Gastrocnemius medialis (tissue), 4 donors: ENCODE data around the gene PRDM15.

Source experiments
- POLR2A ChIP-seq, 2 donors: fragments of 450-650 bp; IDR thresholded peaks; one replicate each; pipeline ENCODE4 v1.6.1; 2017; ENCODE audit warnings: antibody characterized with exemption in 2 of 2, mild to moderate bottlenecking in 2 of 2, moderate library complexity in 2 of 2
- TF ChIP-seq, protein P1 (sequence below), 5 experiments: fragments of 450-650 bp in 3 of 5; fragments of 200-600 bp in 2 of 5; sonication (generic) in 2 of 5; IDR thresholded peaks in 4 of 5; conservative IDR thresholded peaks in 1 of 5; 1 replicate in 4 of 5; 2 replicates in 1 of 5; pipeline ENCODE4 v1.5.1; 2016 to 2019; ENCODE audit warnings: antibody characterized with exemption in 5 of 5, mild to moderate bottlenecking in 3 of 5, moderate library complexity in 3 of 5

DNA sequence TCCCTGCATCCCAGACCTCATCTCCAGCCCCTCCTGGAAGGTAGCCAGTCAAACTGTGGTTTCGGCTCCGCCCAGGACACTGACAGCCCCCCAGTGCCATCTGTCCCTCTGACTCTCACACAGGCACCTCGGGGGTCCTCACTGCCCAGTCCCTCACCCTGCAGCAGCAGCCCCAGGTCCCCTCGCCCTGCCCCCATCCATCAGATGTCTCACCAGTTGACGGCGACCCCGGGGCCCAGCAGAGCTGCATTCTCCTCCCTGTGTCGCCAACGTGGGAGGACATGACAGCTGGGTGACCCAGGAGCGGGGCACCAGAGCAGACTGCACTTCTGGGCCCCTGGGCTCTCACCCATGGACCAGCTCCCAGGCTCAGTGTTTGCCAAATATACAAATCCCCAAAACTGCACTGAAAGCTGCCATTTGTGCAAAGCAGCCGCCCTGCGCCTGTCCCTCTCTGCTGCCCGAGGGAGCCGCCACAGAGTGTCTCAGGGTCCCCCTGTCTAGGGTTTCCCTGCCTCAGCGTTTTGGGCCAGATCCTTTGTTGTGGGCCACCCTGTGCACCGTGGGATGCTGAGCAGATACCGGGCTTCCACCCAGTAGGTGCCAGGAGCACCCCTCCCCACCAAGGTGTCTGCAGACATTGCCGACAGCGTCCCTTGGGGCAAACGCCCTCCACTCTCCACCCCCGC lies 48.2 kb downstream of the PRDM15 start:
- TF ChIP-seq, protein P1, sequence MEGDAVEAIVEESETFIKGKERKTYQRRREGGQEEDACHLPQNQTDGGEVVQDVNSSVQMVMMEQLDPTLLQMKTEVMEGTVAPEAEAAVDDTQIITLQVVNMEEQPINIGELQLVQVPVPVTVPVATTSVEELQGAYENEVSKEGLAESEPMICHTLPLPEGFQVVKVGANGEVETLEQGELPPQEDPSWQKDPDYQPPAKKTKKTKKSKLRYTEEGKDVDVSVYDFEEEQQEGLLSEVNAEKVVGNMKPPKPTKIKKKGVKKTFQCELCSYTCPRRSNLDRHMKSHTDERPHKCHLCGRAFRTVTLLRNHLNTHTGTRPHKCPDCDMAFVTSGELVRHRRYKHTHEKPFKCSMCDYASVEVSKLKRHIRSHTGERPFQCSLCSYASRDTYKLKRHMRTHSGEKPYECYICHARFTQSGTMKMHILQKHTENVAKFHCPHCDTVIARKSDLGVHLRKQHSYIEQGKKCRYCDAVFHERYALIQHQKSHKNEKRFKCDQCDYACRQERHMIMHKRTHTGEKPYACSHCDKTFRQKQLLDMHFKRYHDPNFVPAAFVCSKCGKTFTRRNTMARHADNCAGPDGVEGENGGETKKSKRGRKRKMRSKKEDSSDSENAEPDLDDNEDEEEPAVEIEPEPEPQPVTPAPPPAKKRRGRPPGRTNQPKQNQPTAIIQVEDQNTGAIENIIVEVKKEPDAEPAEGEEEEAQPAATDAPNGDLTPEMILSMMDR (IDR thresholded peaks at IDR 0.05 in 4 of 5, conservative IDR thresholded peaks at IDR 0.05 in 1 of 5): no peak
- no peak for TF ChIP-seq POLR2A (IDR thresholded peaks at IDR 0.05)
